ENCODE data around the gene EXOC3.

Gene EXOC3

DNA sequence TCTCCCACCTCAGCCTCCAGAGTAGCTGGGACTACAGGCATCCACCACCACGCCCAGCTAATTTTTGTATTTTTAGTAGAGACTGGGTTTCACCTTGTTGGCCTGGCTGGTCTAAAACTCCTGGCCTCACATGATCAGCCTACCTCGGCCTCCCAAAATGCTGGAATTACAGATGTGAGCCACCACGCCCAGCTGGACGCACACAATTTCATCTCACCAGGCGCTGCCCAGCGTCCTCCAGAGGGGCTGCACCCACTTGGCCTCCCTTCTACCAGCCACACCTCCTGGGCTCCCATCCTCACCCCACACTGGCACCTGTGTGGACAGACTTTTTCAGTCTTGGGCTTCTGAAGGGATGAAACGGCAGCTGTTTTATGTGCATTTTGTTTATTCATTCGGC, 3.8 kb upstream of the EXOC3 start:
- DNase-seq (ENCODE audit: low read depth in 2 of 2) = no peak

DNA sequence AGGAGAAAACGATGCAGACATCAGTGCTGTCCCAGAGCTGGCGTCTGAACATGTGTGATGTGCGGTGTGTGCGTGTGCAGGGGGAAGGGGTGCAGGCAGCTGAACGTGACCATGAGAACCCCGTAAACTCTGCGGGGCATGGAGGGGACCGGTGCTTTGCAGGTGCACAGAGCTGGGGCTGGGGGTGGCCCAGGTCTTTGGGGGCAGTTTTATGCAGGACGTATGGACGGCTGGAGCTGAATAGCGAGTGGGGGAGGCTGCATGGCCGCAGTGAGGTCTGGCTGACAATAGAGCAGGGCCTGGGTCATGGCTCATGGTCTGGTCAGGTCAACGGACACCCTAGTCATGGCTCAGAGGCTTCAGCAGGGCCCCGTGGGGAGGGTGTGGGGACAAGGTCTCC, 3.3 kb upstream of the EXOC3 start:
- no peak for DNase-seq (ENCODE audit: low read depth in 2 of 2)

DNA sequence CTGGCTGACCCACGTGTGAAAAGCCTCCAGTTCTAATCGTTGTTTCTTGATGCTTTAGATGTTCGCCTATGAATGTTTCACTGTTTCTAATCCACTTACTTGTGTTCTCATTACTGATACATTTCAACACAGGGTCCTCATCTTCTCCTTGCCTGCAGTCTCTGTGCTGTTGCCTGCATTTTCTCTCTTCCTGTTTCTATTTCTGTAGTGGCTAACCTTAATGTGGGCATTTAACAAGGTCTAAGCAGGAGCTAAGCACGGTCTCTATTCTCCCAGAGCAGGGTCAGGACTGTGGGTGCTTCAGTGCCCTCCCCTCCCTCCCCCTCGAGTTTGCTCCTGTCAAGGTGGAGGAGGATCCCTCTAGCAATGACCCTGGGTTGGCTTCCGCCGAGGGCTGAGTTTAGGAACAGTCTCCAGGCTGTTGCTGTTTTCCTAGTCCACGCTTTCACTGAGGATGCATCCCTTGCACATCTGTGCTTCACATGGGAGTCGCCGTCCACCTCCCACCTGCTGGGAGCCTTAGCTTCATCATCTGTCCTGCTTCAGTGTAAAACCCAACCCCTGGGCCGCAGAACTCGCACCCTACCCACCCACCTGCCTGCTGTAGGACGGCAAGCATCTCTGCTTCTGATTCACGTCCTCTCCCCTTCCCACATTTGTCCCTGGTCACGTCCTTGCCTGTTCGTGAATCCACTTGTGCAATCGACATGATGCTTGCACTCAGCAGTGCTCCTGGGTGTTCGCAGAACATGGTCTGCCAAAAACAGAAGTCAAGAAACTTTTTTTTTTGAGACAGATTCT, 2.4 kb upstream of the EXOC3 start:
- DNase-seq (ENCODE audit: low read depth in 2 of 2) = no peak

DNA sequence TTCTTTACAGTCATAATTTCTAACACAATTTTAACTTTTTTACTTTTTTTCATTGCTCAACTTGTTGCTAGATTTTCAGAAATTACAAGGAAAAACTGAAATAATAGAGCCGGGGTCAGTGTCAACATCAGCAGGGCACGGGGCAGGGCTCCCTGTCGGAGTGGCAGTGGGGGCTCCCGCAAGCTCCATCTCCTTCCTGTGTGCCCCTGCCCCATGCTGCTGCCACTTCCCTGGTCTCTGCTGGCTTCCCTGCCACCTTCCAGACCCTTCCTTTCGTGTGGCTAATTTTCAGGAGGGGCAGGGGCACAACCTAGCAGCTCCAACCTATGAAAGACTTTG, 1.0 kb upstream of the EXOC3 start:
- no peak for DNase-seq (ENCODE audit: low read depth in 2 of 2)

DNA sequence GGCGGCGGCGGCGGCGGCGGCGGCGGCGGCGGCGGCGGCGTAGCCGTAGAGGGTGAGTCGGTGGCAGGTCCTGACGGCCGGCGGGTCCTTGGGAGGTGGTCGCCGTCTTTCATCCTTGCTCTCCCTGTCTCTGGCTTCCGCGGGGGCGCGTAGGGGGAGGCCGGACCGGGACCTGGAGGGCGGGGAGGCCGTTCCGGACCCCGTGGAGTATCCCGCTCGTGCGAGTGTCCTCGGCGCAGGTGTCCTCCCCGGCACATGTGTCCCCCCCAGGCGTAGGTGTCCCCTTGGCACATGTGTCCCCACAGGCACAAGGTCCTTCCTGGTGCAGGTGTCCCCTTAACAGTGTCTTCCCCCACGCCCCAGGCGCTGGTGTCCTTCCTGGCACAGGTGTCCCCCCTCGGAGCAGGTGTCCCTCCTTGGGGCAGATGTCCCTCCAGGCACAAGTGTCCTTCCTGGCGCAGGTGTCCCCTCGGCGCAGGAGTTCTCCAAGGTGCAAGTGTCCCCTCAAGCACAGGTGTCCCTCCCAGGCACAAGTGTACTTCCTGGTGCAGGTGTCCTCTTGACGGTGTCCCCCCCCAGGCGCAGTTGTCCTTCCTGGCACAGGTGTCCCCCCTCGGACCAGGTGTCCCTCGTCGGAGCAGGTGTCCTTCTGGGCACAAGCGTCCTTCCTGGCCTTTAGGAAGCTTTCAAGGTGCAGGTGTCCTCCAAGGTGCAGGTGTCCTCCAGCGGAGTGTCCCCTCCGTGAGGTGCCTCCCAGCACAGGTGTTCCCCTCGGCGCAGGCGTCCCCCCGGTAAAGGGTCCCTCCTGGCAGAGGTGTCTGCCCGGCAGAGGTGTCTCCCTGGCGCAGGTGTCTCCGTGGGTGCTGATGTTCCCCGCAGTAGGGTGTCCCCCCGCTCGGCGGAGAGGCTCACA, 519 bp downstream of the EXOC3 start:
- DNase-seq (ENCODE audit: low read depth in 2 of 2) = peak in 1 of 2 experiments; percentile 23

DNA sequence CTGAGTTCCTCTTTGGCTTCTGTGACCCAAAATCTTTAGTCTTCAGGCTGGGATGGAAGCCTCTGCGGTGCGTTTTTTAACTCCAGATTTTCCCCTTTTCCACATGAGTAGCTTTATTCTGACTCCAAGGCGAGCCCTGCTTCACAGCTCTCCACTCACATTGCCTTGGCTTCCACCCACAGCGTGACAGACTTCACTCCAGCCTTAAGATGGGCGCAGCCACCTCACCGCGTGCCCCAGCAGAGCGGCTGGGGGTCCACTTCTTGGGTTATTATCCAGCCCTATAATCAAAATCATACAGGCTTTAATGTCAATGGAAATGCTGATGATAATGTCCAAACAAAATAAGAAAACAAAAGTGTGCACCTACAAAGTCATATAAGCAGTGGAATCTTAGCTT, 1.2 kb downstream of the EXOC3 start:
- no peak for DNase-seq (ENCODE audit: low read depth in 2 of 2)

DNA sequence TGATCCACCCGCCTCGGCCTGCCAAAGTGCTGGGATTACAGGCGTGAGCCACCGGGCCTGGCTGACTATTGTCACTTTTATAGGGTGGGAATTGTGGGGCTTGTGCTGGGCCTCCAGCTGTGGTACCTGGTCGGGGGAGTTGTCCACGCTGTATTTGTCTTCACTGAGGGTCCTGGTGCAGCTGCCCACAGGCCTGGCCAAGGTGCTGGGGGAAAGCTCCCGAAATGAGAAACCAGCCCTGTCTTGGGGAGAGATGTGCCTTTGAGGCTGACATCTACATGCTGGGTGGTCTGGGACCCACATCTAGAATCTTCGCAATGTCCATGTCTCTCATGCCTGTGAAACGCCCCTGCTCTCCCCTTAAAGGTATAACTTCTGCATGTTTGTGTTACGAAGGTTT, 2.6 kb downstream of the EXOC3 start:
- no peak for DNase-seq (ENCODE audit: low read depth in 2 of 2)

DNA sequence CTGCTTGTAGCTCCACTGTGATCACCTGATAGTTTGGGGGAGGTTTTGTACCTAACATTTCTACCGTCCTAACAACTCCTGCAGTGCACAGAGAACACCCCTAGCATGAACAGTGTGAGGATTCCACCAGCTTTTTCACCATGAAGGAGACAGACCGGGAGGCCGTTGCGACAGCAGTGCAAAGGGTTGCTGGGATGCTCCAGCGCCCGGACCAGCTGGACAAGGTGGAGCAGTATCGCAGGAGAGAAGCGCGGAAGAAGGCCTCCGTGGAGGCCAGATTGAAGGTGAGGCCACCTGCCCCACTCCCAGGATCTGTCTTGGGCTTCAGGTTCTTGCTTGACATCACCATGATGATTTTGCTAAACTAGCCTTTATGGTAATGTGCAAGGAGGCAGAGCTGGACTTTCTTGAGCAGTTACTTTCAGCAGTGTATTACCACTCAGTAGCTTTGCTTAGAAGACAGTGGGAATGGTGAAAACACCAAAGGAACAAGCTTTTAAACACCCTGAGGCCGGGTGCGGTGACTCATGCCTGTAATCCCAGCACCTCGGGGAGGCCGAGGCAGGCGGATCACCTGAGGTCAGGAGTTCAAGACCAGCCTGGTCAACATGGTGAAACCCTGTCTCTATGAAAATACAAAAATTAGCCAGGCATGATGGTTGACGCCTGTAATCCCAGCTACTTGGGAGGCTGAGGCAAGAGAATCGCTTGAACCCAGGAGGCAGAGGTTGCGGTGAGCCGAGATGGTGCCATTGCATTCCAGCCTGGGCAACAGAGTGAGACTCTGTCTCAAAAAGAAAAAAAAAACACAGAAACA, 3.3 kb downstream of the EXOC3 start:
- DNase-seq (ENCODE audit: low read depth in 2 of 2) = no peak

DNA sequence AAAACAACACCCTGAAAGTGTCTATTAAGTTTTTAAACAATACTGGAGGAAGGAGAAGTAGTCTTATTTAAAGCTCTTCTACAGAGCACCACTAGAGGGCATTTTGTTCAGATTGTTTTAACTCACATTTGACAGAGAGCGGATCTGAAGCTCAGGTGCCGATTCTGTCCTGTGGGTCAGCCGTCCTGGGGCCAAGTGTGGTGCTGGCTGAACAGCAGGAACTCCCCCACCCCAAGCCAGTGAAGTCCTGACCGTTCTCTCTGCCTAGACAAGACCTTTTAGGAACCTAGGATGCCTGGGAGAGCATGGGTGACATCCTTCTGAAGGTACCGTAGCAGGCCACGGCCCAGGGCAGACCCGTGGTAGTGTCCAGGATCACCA, 3.9 kb downstream of the EXOC3 start:
- DNase-seq (ENCODE audit: low read depth in 2 of 2) = no peak

DNA sequence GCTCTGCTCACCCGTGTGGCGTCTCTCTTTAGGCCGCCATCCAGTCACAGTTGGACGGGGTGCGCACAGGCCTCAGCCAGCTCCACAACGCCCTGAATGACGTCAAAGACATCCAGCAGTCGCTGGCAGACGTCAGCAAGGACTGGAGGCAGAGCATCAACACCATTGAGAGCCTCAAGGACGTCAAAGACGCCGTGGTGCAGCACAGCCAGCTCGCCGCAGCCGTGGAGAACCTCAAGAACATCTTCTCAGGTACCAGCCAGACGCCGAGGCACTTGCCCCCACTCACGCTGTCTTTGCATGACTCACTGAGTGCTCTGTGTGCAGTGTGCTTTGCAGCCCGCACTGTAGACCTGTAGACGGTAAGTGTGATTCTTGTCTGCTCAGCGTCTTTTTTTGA, 4.5 kb downstream of the EXOC3 start:
- no peak for DNase-seq (ENCODE audit: low read depth in 2 of 2)

DNA sequence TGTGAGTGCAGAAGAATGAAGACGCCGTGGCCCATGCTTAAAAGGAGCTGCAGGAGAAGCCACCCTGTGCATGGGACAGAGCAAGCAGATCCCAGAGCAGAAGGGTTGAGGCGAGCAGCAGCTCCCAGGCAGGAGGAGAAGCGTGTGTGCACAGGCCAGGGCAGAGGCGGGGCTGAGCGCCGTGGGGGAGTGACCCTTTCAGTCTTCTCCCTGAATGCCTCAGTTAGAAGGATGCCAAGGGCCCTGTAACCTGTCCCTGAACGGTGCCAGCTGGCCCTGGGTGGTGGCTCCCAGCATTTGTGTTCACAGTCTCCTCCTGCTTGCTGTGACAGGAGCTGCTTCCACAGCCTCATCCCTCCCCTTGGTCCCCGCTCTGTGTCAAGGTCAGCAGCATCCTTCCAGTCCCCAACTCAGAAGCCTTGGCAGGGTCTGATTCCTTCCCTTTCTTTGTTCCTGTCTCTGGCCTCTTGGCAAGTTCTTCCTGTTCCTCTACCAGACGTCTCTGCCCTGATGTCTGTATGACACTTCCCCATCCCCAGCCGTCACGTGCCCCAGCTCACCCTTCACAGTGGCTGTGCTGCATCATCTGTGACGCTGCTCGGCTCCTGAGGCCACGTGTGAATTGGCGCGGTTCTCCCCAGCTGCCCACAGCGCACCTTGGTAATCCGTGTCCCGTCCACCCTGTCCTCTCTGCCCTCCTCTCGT, 5.2 kb downstream of the EXOC3 start:
- no peak for DNase-seq (ENCODE audit: low read depth in 2 of 2)

DNA sequence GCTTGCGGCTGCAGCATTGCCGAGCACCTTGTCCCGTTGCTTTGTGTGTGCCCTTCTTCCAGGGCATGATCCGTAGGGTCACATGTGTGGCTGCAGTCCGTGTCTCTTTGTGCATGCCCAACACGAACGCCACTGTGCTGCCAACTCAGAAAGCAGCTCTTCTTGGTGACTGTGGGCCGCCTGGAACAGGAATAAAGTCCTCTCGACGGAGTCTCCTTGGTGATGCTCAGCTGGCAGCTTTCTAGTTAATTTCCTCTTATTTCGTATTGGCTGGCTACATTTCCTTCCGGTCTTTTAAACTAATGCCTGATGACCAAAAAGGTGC, 5.8 kb downstream of the EXOC3 start:
- DNase-seq (ENCODE audit: low read depth in 2 of 2) = no peak

DNA sequence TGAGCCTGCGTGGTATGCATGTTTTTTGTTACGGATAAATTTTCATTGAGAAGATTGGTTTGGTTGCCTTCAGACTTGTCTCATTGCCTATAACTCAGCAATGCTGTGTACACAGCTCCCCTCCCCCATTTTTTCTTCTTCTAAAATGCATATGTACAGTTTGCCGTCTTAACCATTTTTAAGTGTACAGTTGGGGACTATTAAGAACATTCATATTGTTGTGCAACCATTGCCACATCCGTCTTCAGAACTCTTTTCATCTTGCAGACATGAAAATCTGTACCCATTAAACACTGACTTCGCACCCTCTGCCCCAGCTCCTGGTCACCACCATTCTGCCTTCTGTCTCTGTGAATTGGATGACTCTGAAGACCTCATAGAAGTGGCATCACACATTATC, 6.2 kb downstream of the EXOC3 start:
- DNase-seq (ENCODE audit: low read depth in 2 of 2) = no peak

DNA sequence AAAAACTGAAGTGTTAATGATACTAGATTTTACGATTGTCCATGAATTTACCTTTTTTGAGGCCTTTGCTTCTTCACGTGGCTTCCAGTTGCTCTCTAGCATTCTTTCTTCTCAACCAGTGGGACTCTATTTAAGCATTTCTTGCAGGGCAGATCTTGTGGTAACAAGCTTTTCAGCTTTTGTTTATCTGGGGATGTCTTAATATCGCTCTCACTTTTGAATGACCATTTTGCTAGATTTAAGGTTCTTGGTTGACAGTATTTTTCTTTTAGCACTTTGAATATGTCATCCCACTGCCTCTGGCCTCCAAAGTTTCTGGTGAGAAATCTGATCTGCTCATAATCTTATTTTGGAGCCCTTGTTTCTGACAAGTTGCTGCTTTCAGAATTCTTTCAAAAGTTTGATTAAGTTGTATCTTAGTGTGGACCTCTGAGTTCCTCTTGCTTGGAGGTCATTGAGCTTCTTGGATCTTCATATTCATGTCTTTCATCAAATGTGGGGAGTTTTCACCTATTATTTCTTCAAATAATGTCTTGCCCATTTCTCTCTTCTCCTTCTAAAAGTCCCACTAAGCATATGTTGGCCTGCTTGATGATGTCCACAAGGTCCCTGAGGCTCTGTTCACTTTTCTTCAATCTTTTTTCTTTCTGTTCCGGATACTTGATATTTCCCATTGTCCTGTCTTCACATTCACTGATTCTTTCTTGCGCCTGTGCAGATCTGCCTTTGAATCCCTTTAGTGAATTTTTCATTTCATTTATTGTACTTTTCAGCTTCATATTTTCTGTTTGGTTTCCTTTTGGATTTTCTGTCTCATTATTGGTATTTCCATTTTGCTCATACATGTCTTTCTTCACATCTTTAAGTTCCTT, 8.8 kb downstream of the EXOC3 start:
- no peak for DNase-seq (ENCODE audit: low read depth in 2 of 2)

DNA sequence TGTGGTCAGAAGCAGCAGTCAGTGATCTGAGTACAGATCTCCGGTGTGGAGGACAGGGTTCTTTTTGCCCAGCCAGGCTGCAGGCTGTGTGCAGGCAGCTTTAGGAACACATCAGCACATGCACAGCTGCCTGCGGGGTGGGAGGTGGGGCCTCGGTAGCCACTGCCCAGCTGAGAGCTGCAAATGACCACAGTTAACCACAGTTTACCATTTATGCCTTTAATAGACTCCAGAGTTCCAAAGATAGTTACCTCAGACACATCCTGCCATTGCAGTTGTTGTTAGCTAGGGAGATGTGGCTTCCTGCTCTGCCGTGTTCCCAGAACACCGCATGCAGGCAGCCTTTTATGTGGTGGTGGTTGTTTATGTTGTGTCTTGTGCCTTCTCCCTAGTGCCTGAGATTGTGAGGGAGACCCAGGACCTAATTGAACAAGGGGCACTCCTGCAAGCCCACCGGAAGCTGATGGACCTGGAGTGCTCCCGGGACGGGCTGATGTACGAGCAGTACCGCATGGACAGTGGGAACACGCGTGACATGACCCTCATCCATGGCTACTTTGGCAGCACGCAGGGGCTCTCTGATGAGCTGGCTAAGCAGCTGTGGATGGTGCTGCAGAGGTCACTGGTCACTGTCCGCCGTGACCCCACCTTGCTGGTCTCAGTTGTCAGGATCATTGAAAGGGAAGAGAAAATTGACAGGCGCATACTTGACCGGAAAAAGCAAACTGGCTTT, 10.2 kb downstream of the EXOC3 start:
- no peak for DNase-seq (ENCODE audit: low read depth in 2 of 2)

DNA sequence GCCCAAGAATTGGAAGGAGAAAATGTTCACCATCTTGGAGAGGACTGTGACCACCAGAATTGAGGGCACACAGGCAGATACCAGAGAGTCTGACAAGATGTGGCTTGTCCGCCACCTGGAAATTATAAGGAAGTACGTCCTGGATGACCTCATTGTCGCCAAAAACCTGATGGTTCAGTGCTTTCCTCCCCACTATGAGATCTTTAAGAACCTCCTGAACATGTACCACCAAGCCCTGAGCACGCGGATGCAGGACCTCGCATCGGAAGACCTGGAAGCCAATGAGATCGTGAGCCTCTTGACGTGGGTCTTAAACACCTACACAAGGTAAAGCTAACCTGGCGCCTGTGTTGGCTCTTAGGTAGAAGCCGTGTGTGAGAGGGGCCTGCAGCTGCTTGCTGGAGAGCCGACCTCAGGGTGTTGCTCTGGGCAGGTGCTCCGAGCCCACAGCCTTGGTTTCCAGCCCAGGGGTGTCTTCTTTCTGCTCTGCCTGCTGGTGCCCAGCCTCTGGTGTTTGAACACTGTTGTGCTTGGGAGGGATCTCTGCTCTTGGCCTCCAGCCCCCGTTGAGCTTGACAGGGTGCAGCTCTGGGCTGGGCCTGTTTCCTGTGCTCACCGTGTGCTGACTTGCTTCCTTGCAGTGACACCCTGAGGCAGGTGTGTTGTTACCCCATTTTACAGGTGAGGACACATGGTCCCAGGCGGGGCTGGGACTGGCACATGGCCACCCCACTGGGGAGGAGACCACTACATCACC, 10.9 kb downstream of the EXOC3 start:
- DNase-seq (ENCODE audit: low read depth in 2 of 2) = no peak

DNA sequence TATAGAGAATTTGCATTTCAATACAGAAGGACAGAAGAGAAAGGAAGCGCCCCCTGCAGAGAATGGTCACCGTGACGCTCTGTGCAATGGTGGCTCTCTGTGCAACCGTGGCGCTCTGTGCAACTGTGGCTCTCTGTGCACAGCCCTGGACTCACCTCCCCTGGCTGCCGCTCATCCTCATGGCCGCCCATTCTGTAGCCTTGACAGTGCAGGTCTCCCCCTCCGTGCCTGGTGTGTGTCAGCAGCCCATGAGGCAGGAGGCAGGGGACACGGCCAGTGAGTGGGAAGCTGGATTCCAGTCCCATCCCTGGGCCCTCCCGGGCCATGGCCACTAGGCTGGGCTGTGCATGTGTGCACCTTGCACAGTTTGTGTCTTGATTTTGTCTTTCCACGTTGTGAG, 12.0 kb downstream of the EXOC3 start:
- DNase-seq (ENCODE audit: low read depth in 2 of 2) = no peak

DNA sequence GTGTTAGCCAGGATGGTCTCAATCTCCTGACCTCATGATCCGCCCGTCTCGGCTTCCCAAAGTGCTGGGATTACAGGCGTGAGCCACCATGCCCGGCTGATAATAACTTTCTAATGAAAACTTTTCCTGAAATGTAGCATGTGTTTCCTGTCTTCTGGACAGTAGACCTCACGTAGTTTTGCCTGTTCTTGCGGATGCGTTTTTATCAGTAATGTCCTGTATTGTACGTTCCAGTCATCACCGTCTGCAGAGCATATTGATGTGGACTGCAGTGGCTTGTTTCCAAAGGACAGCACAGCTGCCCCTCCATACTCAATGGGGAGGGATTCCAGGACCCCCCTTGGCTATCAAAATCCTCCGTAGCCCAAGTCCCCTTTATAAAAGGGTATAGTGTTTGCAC, 12.8 kb downstream of the EXOC3 start:
- DNase-seq (ENCODE audit: low read depth in 2 of 2) = no peak

DNA sequence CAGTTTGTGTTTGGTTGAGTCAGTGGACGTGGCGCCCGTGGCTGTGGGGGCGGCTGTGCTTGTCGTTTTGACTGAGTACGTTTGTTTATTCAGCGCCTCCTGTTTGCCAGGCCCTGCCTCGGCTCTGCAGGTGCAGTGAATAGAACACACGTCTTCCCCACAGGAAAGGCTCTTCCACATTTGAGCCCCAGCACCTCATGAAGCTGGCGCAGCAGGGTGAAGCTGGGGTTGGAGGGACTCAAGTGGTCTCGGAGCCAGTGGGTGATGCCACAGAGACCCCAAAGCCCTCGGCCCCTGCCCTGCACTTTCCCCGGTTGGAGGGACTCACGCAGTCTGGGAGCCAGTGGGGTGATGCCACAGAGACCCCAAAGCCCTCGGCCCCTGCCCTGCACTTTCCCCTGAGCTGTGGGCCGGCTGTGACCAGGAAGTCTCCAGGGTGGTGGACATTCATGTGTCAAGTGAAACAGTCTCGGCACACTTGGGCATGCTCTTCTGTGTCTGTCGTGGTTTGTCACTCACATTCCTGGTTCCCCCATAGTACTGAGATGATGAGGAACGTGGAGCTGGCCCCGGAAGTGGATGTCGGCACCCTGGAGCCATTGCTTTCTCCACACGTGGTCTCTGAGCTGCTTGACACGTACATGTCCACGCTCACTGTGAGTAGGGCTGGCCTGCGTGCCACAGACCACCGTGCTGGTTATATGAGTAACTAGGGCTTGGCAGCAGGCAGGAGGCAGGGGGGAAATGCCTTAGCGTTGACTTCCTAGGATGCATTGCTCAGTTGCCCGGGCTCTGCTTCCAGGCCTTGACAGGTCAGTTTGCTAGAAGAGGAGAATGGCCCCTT, 13.6 kb downstream of the EXOC3 start:
- no peak for DNase-seq (ENCODE audit: low read depth in 2 of 2)
